HUDEP-2 (cell line): ENCODE data around the gene GTF2H1.
"Not testable (repeated sequence)": the region's sequence is repeated elsewhere in the genome, so short reads cannot be mapped to it uniquely, and the experiment has no call there.

Source experiments
- DNase-seq, 76 experiments: peaks; one replicate each; lab custom pipeline; 2025; ENCODE audit not compliant: unreplicated experiment in 76 of 76; lab: John Stamatoyannopoulos, UW

The GTF2H1 gene

DNA sequence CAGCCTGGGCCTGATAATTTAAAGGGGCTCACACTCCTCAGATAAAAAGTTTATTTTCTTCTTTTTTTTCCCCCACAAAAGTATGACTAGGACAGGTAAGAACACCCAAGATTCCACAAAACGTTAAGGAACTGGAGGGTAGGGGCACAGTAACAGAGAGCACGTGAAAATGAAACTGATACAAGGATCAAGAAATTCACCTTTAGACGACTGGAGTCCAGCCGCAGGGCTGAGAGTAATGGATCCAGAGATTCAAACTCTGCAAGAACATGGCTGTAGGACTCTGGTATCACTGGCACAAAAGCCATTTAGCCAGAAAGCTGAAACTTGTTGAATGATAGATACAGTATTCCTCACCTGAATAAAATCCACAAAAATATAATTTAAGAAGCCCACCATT lies 4.8 kb upstream of the GTF2H1 start:
- no peak for DNase-seq

DNA sequence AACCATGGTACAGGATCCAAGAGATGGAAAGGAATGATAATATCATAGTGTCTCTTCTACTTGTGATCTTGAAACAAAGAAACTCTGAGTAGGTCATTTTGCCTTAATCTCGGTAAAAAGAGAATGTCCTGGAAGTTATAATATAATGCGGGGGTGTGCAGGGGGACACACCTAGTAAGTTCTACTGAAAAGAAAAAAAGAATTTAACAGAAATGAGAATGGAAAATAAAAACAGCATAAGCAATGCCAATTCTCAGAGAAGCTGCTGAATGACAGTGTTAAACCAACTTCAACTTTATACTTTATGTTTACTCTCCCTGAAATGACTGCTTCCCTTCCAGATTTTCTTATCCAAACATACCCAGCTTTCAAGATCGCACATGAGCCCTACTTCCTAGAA lies 2.5 kb upstream of the GTF2H1 start:
- DNase-seq, result no peak

DNA sequence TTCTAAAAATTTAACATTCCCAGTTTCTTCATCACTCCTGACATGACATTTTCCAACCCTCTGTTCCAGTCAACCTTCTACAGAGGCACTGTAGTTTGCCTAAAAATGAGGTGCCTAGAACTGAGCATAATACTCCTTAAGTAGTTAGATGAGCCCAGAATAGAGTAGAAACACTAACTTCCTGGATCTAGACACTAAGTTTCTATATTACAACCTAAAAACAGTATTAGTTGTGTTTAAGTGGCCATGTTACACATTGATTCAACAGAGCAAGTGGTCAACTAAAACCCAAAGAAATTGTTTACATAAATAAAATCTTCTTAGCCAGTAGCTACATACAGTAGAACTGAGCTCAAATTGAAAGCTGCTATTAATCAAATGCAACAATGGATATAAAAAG lies 1.8 kb upstream of the GTF2H1 start:
- DNase-seq, result no peak

DNA sequence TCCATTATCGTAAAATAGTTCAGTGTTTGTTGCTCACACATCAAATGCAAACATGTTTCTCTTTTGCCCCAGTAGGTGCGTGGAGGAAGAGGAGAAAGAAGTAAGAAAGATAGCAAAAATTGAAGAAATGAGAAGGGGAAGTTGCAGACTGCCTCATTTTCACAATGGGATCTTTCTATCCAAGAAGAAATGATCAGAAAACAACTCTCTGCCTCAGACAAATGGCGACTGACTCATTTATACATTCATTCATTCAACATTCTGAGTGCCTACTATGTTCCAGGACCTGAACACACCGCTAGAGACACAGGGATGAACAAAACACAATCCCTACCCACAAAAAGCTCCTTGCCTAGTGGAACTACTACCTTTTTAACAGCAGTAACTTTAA lies 794 bp upstream of the GTF2H1 start:
- peak in 1 of 76 experiments; percentile 44 for DNase-seq

DNA sequence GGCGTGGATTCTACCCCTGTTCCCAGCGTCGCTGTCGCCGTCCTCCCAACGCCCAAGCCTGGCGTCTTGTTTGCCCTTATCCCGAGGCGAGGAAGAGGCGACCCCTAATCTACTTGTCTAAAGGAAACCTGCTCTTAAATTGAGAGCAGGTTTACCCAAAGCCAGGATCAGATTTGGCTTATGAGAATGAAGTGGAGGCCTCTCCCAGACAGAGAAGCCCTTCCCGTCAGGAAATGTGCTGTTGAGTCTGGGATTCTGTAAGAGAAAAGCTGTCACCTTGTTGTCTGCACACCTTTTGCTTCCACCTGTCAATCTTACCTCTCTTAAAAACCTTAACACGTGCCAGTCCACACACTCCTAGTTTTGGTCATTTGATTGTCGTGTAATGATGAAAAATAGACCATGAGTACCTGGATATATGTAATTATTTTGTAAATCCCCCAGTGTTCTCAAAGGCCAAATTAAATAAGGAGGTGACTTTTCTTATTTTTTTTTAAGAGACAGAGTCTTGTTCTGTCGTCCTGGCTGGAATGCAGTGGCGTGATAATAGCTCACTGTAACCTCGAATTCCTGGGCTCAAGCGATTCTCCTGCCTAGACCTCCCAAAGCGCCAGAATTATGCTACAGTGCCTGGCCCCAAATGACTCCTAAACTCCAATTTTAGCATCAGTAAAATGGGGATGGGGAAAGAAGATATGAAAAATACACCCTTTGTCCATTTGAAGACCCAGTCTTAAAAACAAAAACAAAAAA lies 627 bp downstream of the GTF2H1 start:
- DNase-seq, result peak in 1 of 76 experiments; percentile 15

DNA sequence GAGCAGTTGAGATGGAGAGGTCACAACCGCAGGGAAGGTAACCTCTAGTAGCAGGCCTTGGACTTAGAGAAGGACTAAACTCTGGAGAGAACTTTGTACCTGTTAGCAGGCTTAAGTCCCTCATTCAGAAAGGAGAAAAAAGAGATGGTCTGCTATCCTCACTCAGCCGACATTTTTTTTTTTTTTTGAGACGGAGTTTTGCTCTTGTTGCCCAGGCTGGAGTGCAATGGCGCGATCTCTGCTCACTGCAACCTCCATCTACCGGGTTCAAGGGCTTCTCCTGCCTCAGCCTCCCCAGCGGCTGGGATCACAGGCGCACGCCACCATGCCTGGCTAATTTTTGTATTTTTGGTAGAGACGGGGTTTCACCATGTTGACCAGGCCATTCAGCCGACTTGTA lies 1.5 kb downstream of the GTF2H1 start:
- not testable (repeated sequence) for DNase-seq

DNA sequence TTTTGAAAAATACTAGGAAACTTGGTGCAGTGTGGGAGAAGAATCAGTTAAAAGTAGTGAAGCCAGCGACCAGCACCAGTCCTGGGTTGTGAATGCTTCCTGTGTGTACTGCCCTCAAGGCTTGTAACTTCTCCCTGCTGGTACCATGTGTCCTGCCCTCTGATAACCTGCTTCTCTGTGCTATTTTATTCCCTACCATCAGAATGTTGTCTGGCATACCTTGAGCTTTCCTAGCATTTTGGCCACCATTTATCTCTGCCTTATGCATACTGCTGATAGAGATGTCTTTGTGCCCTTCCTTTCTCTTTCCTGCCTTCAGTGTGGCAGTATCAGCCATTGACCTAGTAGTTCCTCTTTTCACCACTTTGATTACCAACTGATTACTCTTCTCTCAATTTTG lies 2.0 kb downstream of the GTF2H1 start:
- DNase-seq, result peak in 34 of 76 experiments; percentile 2 to 67 (median 22)

DNA sequence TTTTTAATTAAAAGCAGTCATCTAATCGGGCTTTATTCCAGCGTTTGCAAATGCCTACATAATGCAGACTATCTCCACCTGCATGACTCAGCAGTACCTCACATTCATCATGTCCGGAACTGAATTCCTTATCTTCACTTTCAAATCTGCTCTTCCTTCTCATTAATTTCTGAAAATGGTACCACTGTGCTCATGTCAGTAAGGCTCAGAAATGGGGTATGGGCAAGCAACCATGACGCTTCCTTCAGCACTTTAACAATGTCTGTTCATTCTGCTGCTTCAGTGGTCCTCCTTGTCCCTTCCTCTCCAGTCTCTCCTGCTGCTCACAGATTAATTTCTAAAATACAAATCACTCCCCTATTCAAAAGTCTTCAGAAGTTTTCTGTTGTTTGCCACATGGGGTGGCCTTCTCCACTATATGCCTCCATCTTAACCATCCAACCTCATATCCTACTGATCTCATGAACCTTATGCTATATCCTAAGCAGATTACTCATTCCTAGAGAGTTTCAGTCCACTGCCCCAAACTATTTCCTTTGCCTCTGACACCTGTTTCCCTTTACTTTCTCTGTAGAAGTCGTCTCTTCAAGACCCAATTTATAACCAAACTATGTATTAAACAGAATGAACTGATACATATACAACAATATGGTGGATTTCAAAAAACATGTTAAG lies 7.0 kb downstream of the GTF2H1 start:
- peak in 16 of 76 experiments; percentile 1 to 34 (median 15) for DNase-seq

DNA sequence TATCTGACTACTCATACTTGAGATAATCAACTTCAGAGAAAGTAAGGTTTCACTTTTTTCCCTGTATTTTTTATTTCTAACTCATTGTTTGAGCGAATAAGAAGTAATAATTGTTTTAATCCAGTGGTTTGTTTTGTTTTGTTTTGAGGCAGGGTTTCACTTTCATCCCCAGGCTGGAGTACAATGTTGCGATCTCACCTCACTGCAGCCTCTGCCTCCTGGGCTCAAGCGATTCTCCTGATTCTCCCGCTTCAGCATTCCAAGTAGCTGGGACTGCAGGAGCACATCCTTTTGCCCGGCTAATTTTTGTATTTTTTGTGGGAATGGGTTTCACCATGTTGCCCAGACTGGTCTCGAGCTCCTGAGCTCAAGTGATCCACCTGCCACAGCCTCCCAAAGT lies 8.6 kb downstream of the GTF2H1 start:
- no peak for DNase-seq

DNA sequence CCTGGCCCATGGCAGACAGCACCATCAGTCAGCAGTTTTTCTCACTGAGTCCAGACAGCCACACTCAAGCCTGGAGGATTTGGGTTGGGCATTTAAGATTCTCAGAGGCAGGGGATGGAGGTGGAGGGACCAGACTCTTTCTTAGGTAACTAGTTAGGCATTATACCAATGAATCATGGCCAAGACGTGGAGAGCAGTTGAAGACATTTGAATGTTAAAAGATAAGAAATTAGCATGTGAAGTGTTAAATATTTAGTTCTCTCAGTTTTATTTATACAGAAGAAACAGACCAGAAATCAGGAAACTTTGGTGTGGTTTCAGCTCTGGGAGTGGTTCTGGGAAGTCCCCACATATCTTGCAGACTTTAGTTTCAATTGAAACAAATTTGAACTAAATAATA lies 9.9 kb downstream of the GTF2H1 start:
- DNase-seq, result no peak

DNA sequence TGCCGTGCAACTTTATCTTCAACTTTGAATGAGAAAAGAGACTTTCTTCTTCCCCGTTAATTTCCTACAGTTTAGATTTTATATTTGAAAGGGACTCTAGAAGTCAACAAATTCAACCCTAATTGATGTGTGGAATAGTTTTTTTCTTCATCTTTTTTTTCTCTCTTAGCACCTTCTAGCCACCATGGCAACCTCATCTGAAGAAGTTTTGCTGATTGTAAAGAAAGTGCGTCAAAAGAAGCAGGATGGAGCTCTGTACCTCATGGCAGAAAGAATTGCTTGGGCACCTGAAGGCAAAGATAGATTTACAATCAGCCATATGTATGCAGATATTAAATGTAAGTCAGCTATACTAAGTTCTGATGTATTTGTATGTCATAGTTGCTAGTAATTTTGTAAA lies 10.5 kb downstream of the GTF2H1 start:
- no peak for DNase-seq

DNA sequence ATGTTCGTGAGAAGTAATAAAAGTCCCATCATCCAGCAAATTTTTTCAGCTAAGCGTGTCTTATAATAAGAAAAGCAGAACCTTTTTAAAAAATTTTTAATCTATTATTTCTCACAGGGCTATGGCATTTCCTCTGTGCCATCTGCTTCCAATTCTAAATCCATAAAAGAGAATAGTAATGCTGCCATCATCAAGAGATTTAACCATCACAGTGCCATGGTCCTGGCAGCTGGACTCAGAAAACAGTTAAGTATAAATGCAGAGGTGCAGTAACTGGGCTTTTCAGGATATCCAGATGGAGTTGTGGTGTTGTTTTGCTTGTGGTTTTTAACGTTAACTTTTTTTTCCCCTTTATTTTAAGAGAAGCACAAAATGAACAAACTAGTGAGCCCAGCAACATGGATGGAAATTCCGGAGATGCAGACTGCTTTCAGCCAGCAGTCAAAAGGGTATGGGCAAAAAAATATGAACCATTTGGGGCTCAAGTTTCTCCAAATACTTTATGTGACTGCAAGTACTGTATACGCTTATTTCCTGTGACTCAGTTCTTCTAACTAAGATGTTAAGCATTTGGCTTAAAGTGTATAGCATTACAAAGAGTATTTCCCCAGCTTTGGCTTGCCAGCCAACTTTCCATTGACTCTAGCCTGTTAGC lies 25.2 kb downstream of the GTF2H1 start:
- DNase-seq, result no peak

DNA sequence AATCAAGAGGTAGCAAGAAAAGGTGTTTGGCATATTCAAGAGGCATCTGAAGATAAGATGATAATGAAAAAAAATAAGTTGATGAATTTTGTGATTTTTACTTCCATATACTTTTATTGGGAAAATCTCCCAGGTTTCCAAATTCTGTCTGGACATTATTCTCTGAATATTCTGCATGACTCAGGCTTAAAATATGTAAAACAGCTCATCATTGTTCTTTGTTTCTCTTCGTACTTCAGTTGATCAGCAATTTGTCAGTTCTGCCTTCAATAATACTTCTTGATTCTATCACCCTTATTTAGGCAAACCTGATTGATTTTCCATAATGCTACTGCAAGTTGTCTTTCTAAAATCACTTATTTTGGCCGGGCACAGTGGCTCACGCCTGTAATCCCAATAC lies 30.2 kb downstream of the GTF2H1 start:
- DNase-seq, result no peak

DNA sequence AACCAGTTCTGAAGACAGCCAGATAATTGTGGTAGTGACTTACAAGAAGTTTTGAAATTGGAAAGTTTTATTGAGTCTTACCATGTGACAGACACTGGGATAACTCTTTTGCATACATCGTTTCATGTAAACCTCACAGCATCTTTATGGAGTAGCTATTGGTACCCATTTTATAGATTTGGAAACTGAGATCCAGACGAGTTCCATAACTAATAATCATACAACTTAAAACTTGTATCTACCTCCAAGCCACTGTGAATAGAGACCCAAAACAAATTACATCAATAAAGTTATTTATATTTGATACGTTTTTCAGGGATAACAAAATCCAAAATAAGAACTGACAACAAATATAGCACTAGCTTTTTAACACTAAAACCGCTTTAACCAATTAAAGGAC lies 36.3 kb downstream of the GTF2H1 start:
- DNase-seq, result no peak

DNA sequence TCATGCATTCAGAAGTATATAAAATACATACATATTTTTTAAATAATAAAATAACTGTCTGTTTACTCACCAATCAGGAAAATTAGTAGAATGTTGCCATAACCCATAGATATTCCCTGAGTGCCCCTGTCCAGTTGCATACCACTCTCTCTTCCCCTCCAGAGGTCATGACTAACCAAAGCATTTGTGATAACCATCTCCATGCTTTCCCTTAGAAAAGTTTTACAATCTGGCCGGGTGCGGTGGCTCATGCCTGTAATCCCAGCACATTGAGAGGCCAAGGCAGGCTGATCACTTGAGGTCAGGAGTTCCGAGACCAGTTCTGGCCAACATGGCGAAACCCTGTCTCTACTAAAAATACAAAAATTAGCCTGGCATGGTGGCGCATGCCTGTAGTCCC lies 38.8 kb downstream of the GTF2H1 start:
- no peak for DNase-seq

DNA sequence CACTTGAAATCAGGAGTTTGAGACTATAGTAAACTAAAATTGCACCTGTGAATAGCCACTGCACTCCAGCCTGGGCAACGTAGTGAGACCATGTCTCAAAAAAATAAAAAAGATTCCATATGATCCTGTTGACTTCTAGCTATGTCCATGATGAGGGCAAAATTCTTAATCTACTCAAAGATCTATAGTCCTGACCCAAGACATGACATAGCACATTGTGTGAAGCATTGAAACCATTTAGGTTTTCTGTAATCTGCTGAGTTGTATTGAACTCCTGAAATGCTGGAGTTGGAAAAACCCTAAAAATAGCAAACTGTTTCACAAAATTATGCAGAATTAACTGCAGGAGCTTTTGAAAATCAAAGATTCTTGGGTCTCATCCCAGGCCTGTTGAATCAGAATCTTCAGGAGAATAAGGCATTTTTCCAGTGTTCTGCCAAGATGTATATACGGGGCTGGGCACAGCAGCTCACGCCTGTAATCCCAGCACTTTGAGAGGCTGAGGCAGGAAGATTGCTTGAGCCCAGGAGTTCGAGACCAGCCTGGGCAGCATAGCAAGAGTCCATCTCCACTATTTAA lies 42.2 kb downstream of the GTF2H1 start:
- no peak for DNase-seq

DNA sequence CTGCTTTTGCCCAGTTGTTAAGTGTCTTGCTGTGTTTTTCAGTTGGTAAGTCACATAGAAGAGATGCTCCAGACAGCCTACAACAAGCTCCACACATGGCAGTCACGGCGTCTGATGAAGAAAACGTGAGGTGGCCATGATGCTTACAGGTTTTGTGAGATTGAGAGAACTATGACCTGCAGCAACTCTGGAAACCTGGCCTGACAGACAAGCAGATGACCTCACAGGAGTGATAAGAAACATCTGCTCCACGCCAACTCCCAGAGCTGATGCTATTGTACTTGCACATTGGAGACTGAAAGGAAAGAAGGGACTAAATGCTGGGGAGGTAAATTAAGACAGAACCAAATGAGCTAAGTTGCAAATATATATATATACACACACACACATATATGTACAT lies 43.4 kb downstream of the GTF2H1 start:
- DNase-seq, result peak in 2 of 76 experiments; percentile 2 to 12

DNA sequence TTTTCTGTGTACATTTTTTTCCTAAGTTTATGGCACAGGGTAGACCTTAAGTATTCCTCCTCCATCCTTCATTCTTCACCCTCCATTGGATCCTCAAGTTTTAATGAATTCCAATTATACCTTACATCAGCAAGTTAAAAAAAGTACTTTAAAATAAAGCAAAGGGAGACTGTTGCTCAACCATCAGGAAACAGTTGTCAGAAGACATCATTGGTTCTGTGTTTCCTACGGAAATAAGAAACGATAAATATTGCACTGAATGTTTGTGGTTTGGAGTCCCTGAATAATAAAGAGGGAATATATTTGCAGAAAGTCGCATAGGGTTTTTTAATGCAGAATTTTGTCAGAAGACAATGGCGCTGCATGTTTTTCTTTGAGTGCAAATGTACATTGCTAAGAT lies 43.9 kb downstream of the GTF2H1 start:
- no peak for DNase-seq

DNA sequence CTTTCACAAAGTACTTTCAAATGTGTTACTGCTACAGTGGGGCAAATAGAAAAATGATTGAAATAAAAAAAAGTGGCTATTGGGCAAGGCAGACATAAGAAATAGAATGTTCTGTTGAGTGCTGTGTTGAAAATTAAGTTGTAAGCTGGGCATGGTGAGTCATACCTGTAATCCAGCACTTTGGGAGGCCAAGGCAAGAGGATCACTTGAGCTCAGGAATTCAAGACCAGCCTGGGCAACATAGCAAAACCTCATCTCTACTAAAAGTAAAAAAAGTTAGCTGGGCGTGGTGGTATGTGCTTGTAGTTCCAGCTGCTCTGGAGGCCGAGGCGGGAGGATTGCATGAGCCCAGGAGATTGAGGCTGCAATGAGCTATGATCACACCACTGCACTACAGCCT lies 45.1 kb downstream of the GTF2H1 start:
- DNase-seq, result no peak

DNA sequence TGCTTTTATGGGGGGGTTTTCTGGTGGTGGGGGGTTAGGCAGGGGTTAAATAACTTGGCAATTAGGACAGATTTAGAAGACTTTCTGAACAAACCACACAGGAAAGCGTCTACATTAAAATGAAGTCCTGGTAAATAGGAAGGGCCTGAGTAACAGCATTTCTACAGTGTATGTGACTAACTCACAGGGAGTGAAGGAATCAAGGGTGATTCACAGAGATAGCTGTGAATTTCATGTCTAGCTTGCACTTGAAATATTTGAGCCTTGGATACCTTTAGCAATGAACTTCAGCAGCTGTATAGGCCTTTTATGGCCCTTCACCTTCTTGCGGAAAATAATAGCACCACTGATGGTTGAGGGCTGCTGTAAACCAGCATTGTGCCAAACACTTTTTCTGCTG lies 45.9 kb downstream of the GTF2H1 start:
- DNase-seq, result no peak

DNA sequence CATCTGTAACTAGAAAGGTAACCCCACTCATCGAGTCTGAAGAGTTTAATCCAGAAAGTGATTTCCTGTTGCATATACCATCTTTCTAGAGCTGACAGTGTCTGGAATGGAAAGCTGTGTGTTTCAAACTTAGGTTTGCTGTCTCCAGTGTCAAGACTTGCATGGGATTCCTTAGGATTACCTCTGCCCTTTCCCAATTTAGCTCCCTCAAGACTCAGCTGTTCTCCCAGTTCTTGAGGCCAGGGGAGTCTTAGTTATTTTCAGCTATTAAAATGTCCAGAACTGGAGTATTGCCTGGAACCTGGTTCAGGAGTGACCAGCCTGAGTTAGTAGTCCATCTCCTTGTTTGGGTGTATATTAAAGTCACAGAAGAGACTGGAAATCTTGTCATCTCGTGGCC lies 47.0 kb downstream of the GTF2H1 start:
- no peak for DNase-seq

DNA sequence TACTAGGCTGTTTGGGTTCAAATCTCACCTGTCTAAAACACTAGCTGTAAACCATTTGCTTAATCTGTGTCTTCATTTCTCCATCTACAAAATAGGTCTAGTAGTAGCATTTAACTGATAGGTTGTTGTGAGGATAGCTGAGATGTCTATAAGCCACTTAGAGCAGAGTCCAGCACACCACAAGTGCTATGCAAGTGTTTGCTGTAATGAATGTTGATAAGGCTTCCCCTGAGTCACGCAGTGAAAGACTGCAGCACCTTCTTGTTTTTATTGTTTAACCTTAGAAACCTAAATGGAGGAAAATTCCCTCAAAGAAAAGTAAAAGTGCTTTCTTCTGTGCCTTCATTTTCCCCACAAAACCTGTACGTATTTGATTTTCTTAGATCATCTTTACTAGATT lies 48.9 kb downstream of the GTF2H1 start:
- DNase-seq, result no peak
